Activated naive CD8-positive, alpha-beta T cell treated with anti-CD3 and anti-CD28 coated beads, Interleukin-2, amount 10 ng/mL, durations not matched to agents 7 days and 5 days (primary cell): ENCODE results near the gene CTIF. TPM values are rescaled to one million over a fixed set of nuclear protein-coding genes. Genes with fewer than 3 reads are reported as not detected.

Experiments
- ATAC-seq: fragments of 150-1000 bp; cut with Tn5 transposase; one replicate; pipeline ENCODE4 v1.10.0; 2021; ENCODE audit warnings: low read depth, moderate library complexity
- POLR2A ChIA-PET: fragments of 350-600 bp; sonication (Branson Sonifier 250); formaldehyde crosslinking; loops from one replicate; lab custom pipeline; 2021; ENCODE audit warnings: antibody characterized with exemption; lab: Charles Lee
- DNase-seq: peaks from one replicate; pipeline ENCODE4 v3.0.0; 2021
- H3K27ac Mint-ChIP-seq: one replicate; pipeline ENCODE4 v1.8.0; 2022; ENCODE audit warnings: mild to moderate bottlenecking, mixed read lengths
- H3K27me3 Mint-ChIP-seq: one replicate; pipeline ENCODE4 v1.8.0; 2022; ENCODE audit warnings: mild to moderate bottlenecking, moderate library complexity, mixed read lengths
- H3K36me3 Mint-ChIP-seq: one replicate; pipeline ENCODE4 v1.8.0; 2021; ENCODE audit warnings: mild to moderate bottlenecking, mixed read lengths
- H3K4me1 Mint-ChIP-seq: one replicate; pipeline ENCODE4 v1.8.0; 2021; ENCODE audit warnings: mixed read lengths
- H3K4me3 Mint-ChIP-seq: one replicate; pipeline ENCODE4 v1.8.0; 2022; ENCODE audit warnings: mild to moderate bottlenecking, moderate library complexity, mixed read lengths
- H3K9me3 Mint-ChIP-seq: one replicate; pipeline ENCODE4 v1.8.0; 2021; ENCODE audit warnings: mixed read lengths
- total RNA-seq, 2 experiments: library from RNA; stranded (reverse); gene quantifications; one replicate each; pipeline ENCODE4 v1.2.3, GENCODE V29; 2021

The CTIF gene
- total RNA-seq, 2 experiments from 2014 or later: 2.4 to 3.0 TPM

DNA sequence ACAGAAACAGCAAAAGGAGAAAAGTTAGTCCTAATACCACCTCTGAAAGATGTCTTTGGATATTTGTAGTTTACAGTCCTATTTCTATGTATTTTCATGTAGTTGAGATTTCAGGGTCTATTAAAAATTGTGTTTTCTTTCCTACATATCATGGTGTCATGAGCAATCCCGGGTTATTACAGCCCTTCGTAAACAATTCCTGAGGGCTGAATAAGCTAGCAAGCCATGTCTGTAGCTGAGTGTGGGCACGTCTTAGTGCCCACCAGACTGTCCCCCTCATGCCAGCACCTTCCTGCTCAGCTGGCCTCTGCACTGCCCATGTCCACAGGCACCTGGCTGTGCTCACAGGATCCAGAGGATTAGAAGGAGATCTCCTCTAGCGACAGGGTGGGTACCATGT lies 60.6 kb downstream of the CTIF start:
- peaks cover 5% of the 10 kb centered on the region for H3K9me3 Mint-ChIP-seq
- ATAC-seq (no peak), DNase-seq (no peak)
- no peaks in the 10 kb centered on the region for H3K36me3 Mint-ChIP-seq
- POLR2A ChIA-PET: no interaction called here
- no peaks in the 10 kb centered on the region for H3K27me3 Mint-ChIP-seq
- no peak overlapping the region for H3K4me3 Mint-ChIP-seq
- H3K27ac Mint-ChIP-seq: no peak overlapping the region
- H3K4me1 Mint-ChIP-seq: no peaks in the 10 kb centered on the region

- no peaks in the 10 kb centered on the region for H3K36me3 Mint-ChIP-seq
- peaks cover 3% of the 10 kb centered on the region for H3K27me3 Mint-ChIP-seq
- DNase-seq (no peak), ATAC-seq (no peak)
- H3K4me3 Mint-ChIP-seq: no peak overlapping the region
- no peaks in the 10 kb centered on the region for H3K4me1 Mint-ChIP-seq
- H3K9me3 Mint-ChIP-seq: peaks cover 5% of the 10 kb centered on the region
- H3K27ac Mint-ChIP-seq: no peak overlapping the region
- POLR2A ChIA-PET: no interaction called here
These were observed 61.2 kb downstream of the CTIF start for GRCh38 chr18:48600046-48600445.

- POLR2A ChIA-PET: no interaction called here
- ATAC-seq: no peak
- no peak overlapping the region for H3K4me3 Mint-ChIP-seq
- H3K27me3 Mint-ChIP-seq: peaks cover 3% of the 10 kb centered on the region
- H3K27ac Mint-ChIP-seq: no peak overlapping the region
- H3K36me3 Mint-ChIP-seq: no peaks in the 10 kb centered on the region
- no peaks in the 10 kb centered on the region for H3K4me1 Mint-ChIP-seq
- H3K9me3 Mint-ChIP-seq: peaks cover 5% of the 10 kb centered on the region
- no peak for DNase-seq
These were observed 61.7 kb downstream of the CTIF start for GRCh38 chr18:48600456-48601090.

DNA sequence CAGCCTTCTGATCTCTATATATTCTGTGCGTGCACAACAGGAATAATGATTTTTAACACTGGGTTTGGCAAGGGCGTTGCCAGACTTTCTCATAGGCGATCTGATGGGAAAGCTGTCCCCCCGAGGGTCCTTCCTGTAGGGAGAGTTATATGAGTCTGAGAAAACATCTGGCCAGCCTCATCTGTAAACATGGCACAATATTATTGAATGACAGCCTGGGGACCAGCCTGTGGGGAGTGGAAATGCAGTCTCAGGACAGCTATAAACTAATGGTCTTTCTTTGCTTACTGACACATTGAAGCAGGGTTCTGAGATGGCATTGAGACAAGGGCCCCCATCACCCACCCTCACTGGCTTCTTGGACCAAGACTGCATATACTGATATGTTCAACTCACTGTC lies 62.5 kb downstream of the CTIF start:
- POLR2A ChIA-PET: no interaction called here
- Mint-ChIP-seq H3K27ac (no peak overlapping the region), H3K4me3 (no peak overlapping the region), H3K36me3 (no peaks in the 10 kb centered on the region), H3K9me3 (peaks cover 5% of the 10 kb centered on the region), H3K4me1 (no peaks in the 10 kb centered on the region), H3K27me3 (peaks cover 3% of the 10 kb centered on the region)
- DNase-seq (no peak), ATAC-seq (no peak)

GRCh38 chr18:48602759-48603390 lies 64.0 kb downstream of the CTIF start:
- Mint-ChIP-seq H3K4me1 (no peaks in the 10 kb centered on the region), H3K27me3 (peaks cover 3% of the 10 kb centered on the region), H3K36me3 (no peaks in the 10 kb centered on the region), H3K9me3 (peaks cover 5% of the 10 kb centered on the region), H3K4me3 (no peak overlapping the region), H3K27ac (no peak overlapping the region)
- no peak for ATAC-seq
- DNase-seq: no peak
- POLR2A ChIA-PET: no interaction called here

- POLR2A ChIA-PET: no interaction called here
- no peak for ATAC-seq
- Mint-ChIP-seq H3K9me3 (peaks cover 5% of the 10 kb centered on the region), H3K4me3 (no peak overlapping the region), H3K27ac (no peak overlapping the region), H3K4me1 (no peaks in the 10 kb centered on the region), H3K36me3 (no peaks in the 10 kb centered on the region), H3K27me3 (peaks cover 3% of the 10 kb centered on the region)
- DNase-seq: no peak
These were observed 66.6 kb downstream of the CTIF start for GRCh38 chr18:48605408-48605845.

- H3K27me3 Mint-ChIP-seq: peaks cover 3% of the 10 kb centered on the region
- H3K4me3 Mint-ChIP-seq: no peak overlapping the region
- no peaks in the 10 kb centered on the region for H3K4me1 Mint-ChIP-seq
- H3K36me3 Mint-ChIP-seq: no peaks in the 10 kb centered on the region
- peaks cover 5% of the 10 kb centered on the region for H3K9me3 Mint-ChIP-seq
- DNase-seq (no peak), ATAC-seq (no peak)
- H3K27ac Mint-ChIP-seq: no peak overlapping the region
- POLR2A ChIA-PET: no interaction called here
These were observed 68.5 kb downstream of the CTIF start for GRCh38 chr18:48607056-48607984.

- H3K4me1 Mint-ChIP-seq: no peaks in the 10 kb centered on the region
- H3K27me3 Mint-ChIP-seq: peaks cover 3% of the 10 kb centered on the region
- DNase-seq (no peak), ATAC-seq (no peak)
- no peaks in the 10 kb centered on the region for H3K9me3 Mint-ChIP-seq
- H3K36me3 Mint-ChIP-seq: no peaks in the 10 kb centered on the region
- no peak overlapping the region for H3K27ac Mint-ChIP-seq
- POLR2A ChIA-PET: no interaction called here
- no peak overlapping the region for H3K4me3 Mint-ChIP-seq
These were observed 69.8 kb downstream of the CTIF start for GRCh38 chr18:48608581-48608980.

- H3K27me3 Mint-ChIP-seq: peaks cover 3% of the 10 kb centered on the region
- ATAC-seq: no peak
- no peaks in the 10 kb centered on the region for H3K36me3 Mint-ChIP-seq
- no peak overlapping the region for H3K27ac Mint-ChIP-seq
- POLR2A ChIA-PET: no interaction called here
- H3K4me1 Mint-ChIP-seq: no peaks in the 10 kb centered on the region
- no peaks in the 10 kb centered on the region for H3K9me3 Mint-ChIP-seq
- H3K4me3 Mint-ChIP-seq: no peak overlapping the region
- no peak for DNase-seq
These were observed 70.3 kb downstream of the CTIF start for GRCh38 chr18:48609114-48609513.

- Mint-ChIP-seq H3K27me3 (no peaks in the 10 kb centered on the region), H3K27ac (no peak overlapping the region), H3K4me1 (no peaks in the 10 kb centered on the region), H3K36me3 (no peaks in the 10 kb centered on the region), H3K9me3 (no peaks in the 10 kb centered on the region), H3K4me3 (no peak overlapping the region)
- ATAC-seq (no peak), DNase-seq (no peak)
- POLR2A ChIA-PET: no interaction called here
These were observed 71.3 kb downstream of the CTIF start for GRCh38 chr18:48609820-48610815.

DNA sequence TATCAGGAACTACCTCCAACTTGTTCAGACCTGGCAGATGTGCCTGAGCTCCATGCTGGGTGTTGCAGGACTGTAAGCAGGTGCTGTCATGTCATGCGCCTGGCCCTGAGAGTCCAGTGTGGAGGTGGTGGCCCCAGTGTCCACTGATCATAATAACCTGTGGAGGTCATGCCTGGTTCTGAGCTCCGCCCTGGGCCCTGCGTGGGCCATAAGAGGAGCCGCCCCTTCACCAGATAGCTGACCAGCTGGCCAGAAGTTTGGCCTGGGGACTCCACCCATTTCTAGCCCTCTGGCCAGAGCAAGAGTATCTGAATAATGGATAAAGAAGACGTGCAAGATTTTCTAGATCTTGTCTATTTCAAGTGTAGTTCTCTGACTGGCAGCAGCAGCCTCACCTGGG lies 72.4 kb downstream of the CTIF start:
- Mint-ChIP-seq H3K4me1 (no peaks in the 10 kb centered on the region), H3K27ac (no peak overlapping the region), H3K27me3 (no peaks in the 10 kb centered on the region), H3K4me3 (no peak overlapping the region), H3K36me3 (no peaks in the 10 kb centered on the region), H3K9me3 (no peaks in the 10 kb centered on the region)
- ATAC-seq (no peak), DNase-seq (no peak)
- POLR2A ChIA-PET: no interaction called here

DNA sequence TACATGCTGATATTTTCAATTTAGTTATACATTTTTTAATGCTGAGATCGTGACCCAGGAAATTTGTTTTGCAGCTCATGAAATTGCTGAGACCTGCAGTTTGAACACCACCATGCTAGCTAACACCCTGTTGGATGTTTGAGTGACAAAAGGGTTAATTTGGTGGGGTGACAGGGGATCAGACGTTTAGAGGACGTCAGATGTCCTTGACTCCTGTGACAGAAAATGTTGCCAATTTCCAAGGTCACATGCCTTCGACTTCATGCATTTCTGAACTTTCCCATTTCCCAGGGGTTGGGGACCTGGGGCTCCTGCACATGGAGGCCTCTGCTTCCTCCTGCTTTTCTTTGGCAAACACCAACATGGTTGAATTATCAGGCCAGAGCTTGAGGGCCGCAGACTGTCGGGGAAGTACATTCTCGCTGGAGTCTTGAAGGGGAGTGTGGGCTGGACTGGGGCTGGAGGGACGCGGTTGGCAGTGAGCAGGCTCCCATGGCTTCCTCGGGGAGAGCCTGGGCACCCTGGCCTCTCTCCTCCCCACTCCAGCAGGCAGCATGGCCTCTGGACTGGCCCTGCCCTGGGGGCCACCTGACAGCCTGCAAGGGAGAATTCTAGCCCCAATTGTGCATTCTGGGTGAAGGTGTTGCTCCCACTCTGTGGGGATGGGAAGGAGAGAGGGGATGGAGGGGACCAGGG lies 73.1 kb downstream of the CTIF start:
- H3K36me3 Mint-ChIP-seq: no peaks in the 10 kb centered on the region
- POLR2A ChIA-PET: no interaction called here
- H3K4me3 Mint-ChIP-seq: no peak overlapping the region
- no peaks in the 10 kb centered on the region for H3K27me3 Mint-ChIP-seq
- ATAC-seq: no peak
- H3K27ac Mint-ChIP-seq: no peak overlapping the region
- H3K9me3 Mint-ChIP-seq: no peaks in the 10 kb centered on the region
- no peaks in the 10 kb centered on the region for H3K4me1 Mint-ChIP-seq
- no peak for DNase-seq
